ENCODE data around the gene MFGE8.

DNA sequence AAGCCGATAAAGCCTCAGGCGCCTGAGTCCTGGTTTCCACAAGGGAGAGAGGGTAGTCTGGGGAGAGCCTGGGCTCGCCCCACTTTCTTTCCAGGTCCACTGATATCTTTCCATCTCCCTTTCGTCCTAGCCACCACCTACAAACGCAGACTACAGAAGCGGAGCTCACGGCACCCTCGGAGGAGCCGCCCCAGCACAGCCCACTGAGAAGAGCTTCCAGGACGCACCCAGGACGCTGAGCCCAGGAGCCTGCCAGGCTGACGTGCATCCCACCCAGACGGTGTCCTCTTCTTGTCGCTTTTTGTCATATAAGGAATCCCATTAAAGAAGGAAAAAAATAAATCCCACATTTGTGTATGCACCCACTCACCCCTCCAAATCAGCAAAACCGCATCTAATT lies 38.9 kb downstream of the MFGE8 start:
- no peak for TF ChIP-seq POLR2A (IDR thresholded peaks at IDR 0.05)
- TF ChIP-seq, protein P1, sequence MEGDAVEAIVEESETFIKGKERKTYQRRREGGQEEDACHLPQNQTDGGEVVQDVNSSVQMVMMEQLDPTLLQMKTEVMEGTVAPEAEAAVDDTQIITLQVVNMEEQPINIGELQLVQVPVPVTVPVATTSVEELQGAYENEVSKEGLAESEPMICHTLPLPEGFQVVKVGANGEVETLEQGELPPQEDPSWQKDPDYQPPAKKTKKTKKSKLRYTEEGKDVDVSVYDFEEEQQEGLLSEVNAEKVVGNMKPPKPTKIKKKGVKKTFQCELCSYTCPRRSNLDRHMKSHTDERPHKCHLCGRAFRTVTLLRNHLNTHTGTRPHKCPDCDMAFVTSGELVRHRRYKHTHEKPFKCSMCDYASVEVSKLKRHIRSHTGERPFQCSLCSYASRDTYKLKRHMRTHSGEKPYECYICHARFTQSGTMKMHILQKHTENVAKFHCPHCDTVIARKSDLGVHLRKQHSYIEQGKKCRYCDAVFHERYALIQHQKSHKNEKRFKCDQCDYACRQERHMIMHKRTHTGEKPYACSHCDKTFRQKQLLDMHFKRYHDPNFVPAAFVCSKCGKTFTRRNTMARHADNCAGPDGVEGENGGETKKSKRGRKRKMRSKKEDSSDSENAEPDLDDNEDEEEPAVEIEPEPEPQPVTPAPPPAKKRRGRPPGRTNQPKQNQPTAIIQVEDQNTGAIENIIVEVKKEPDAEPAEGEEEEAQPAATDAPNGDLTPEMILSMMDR (IDR thresholded peaks at IDR 0.05 in 4 of 5, conservative IDR thresholded peaks at IDR 0.05 in 1 of 5): no peak
